ENCODE measurements around the gene PNPLA2. TPM values are rescaled to one million over a fixed set of nuclear protein-coding genes. Genes with fewer than 3 reads are reported as not detected.

PNPLA2 gene
- polyA plus RNA-seq, 1 donor from 2014 or later = 51.1 TPM

GRCh38 chr11:792535-792821 is 26.2 kb upstream of the PNPLA2 start:
- no peak overlapping the region for H3K27ac Mint-ChIP-seq
- H3K27me3 Mint-ChIP-seq = peaks cover 3% of the 10 kb centered on the region

GRCh38 chr11:792873-793272 is 25.8 kb upstream of the PNPLA2 start:
- no peaks in the 10 kb centered on the region for H3K36me3 Mint-ChIP-seq

More at GRCh38 chr11:792535-792821, 26.2 kb upstream of the PNPLA2 start:
- Mint-ChIP-seq H3K4me3 (no peak overlapping the region), H3K4me1 (peaks cover 0 to 6% (median 5%) of the 10 kb centered on the region in 3 donors), H3K9me3 (no peaks in the 10 kb centered on the region), H3K36me3 (no peaks in the 10 kb centered on the region)

DNA sequence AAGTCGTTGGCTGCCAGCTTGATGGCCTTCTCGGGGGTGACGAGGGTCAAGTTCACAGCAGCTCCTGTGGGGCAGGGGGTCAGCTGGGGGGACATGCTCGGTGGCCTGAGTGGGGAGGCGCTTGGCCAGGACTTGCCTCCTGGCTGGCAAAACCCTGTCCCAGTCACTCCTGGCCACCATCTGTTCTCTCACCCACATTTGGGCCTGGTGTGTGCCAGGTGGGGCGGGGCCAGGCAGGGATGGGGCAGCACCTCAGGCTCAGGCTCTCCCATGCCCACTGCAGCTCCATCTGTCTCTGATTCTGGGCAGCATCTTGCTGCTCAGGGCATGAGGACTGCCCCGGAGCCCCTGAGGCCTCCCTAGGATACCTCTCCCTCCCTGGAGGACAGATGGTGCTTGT is 25.2 kb upstream of the PNPLA2 start:
- peaks cover 3% of the 10 kb centered on the region for H3K27me3 Mint-ChIP-seq
- H3K27ac Mint-ChIP-seq = no peak overlapping the region
- no peaks in the 10 kb centered on the region for H3K36me3 Mint-ChIP-seq
- peak overlapping the region in 2 of 4 donors; percentile 43 to 75 for H3K4me3 Mint-ChIP-seq
- no peaks in the 10 kb centered on the region for H3K9me3 Mint-ChIP-seq
- peaks cover 0 to 6% (median 5%) of the 10 kb centered on the region in 3 donors for H3K4me1 Mint-ChIP-seq

More at GRCh38 chr11:792873-793272, 25.8 kb upstream of the PNPLA2 start:
- Mint-ChIP-seq H3K9me3 (no peaks in the 10 kb centered on the region), H3K4me1 (peaks cover 0 to 6% (median 5%) of the 10 kb centered on the region in 3 donors), H3K4me3 (peak overlapping the region in 1 of 4 donors; percentile 26), H3K27ac (no peak overlapping the region), H3K27me3 (peaks cover 3% of the 10 kb centered on the region)

GRCh38 chr11:794013-794765 is 24.5 kb upstream of the PNPLA2 start:
- Mint-ChIP-seq H3K27ac (peak overlapping the region in 1 of 3 donors; percentile 74), H3K9me3 (no peaks in the 10 kb centered on the region), H3K4me3 (peak overlapping the region in 3 of 4 donors; percentile 48 to 75 (median 69)), H3K27me3 (no peaks in the 10 kb centered on the region), H3K36me3 (no peaks in the 10 kb centered on the region), H3K4me1 (peaks cover 0 to 6% (median 5%) of the 10 kb centered on the region in 3 donors)

- no peaks in the 10 kb centered on the region for H3K9me3 Mint-ChIP-seq
- no peaks in the 10 kb centered on the region for H3K27me3 Mint-ChIP-seq
- no peaks in the 10 kb centered on the region for H3K36me3 Mint-ChIP-seq
- H3K27ac Mint-ChIP-seq = peak overlapping the region in 1 of 3 donors; percentile 74
- H3K4me1 Mint-ChIP-seq = peaks cover 0 to 6% (median 5%) of the 10 kb centered on the region in 3 donors
- H3K4me3 Mint-ChIP-seq = peak overlapping the region; percentile 48 to 81 (median 62)
These were observed 23.7 kb upstream of the PNPLA2 start for GRCh38 chr11:794766-795633.

DNA sequence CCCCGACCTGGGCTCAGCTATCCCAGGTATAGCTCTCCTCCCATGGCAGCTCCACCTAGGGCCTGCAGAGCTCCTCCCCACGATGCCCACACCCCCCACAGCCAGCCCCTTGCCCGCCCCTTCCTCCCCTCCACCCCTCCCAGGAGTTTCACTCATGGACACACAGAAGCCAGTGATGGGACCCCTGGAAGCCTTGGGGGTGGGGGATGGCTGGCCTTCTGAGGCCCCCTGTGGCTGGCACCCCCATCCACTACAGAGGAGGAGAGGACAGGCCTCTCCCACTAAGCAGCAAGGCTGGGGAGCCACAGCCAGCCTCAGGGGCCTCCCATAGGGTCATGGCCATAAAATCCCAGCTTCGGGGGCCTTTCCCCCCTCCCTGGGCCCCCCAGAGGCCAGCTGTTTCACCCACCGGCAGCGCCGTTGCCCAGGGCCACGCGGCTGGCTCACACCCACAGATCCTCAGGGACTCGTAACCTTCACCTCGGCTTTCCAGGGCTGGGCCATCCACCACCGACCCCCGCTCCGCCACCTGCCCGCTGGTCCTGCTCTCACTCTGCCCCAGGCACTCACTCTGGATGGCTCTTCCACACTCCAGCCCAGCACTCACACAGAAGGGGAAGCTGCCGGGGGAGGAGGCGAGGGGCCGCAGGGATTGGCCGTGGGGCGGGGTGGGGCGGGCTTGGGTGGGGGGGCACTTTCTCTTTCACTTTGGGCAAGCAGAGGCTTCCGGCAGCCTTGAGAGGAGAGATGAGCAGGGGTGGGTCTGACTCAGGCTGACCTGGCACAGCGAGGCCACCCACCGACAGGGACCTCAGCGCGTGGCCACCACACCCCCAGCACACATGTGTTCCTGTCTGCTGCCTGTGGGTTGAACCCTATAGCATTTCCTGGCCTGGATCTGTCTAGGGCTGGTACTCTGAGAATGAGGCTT is 22.8 kb upstream of the PNPLA2 start:
- peak overlapping the region; percentile 87 to 99 (median 96) for H3K4me3 Mint-ChIP-seq
- peaks cover 0 to 6% (median 5%) of the 10 kb centered on the region in 3 donors for H3K4me1 Mint-ChIP-seq
- H3K27ac Mint-ChIP-seq = peak overlapping the region; percentile 88 to 100 (median 91)
- H3K36me3 Mint-ChIP-seq = no peaks in the 10 kb centered on the region
- no peaks in the 10 kb centered on the region for H3K27me3 Mint-ChIP-seq
- H3K9me3 Mint-ChIP-seq = no peaks in the 10 kb centered on the region

DNA sequence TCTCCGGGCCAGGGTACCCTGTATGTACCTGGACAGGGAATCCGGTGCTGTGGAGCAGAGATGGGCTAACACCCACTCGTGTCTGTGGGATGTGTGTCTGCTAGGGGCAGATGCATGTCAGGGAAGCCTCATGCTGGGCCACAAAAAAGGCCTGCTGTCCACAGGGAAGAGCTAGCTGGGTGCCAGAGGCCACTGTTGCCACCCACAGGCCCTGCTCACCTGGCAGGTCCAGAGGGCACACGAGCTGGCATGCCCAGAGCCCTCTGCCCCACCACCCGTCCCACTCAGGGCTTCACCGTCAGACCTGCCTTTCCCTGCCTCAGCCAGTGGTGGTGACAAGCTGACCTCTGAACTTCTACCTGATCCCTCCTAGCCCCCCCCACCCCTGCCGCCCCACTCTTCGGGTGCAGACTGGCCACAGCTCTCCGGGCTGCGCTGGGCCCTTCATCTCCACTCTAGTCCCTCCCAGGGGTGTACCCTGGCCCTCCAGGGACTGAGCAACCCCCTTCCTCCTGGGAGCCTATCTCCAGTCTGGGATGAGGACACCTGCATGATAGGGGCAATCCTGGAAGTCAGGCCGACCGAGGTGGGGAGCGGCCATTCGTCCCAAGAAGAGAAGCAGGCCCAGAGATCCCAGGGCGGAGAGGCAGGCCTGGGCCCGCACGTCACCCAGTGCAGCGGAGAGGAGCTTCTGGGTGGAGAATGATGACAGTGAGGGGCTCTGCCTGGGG is 22.0 kb upstream of the PNPLA2 start:
- Mint-ChIP-seq H3K9me3 (no peaks in the 10 kb centered on the region), H3K36me3 (no peaks in the 10 kb centered on the region), H3K27ac (peak overlapping the region; percentile 88 to 100 (median 96)), H3K4me3 (peak overlapping the region; percentile 87 to 99 (median 96)), H3K27me3 (no peaks in the 10 kb centered on the region), H3K4me1 (peaks cover 0 to 6% (median 5%) of the 10 kb centered on the region in 3 donors)

GRCh38 chr11:797296-798092 is 21.2 kb upstream of the PNPLA2 start:
- H3K27ac Mint-ChIP-seq = peak overlapping the region; percentile 82 to 100 (median 96)
- H3K9me3 Mint-ChIP-seq = no peaks in the 10 kb centered on the region
- no peaks in the 10 kb centered on the region for H3K27me3 Mint-ChIP-seq
- peak overlapping the region; percentile 87 to 99 (median 96) for H3K4me3 Mint-ChIP-seq
- no peaks in the 10 kb centered on the region for H3K36me3 Mint-ChIP-seq
- peaks cover 0 to 6% (median 5%) of the 10 kb centered on the region in 3 donors for H3K4me1 Mint-ChIP-seq

DNA sequence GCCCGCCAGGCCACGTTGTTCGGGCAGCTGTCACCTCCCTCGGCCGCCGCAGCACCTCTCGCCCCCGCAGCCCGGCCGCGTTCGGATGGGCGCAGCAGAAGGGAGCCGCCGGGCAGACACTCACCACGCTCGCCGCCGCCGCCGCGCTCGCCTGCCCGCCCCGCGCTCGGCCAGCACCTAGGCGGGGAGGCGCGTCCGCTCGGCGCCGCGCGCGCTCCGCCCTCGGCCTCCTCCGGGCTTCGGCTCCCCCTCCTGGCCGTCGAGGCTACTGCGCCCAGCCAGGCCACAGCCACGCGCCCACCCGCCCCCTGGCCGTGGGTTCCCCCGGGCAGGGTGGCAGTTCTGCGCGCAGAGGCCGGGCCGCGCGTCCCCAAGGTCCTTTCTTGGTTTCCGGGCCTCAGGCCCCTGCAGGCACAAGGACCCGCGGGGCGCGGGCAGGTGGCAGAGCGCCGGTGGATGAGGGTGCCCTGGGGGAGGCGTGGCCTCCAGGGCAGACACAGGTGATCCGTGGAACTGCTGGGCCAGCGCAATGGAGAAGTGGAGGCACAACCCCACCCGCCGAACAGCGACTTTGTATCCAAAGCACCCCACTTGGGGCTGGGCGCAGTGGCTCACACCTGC is 20.5 kb upstream of the PNPLA2 start, which contains the start of gene SLC25A22:
SLC25A22 (minus strand) TSS at position 189 of the 621 bp plus-strand sequence. CDS start 3,275 bp downstream, outside the sequence.
- Mint-ChIP-seq H3K9me3 (no peaks in the 10 kb centered on the region), H3K27me3 (no peaks in the 10 kb centered on the region), H3K4me1 (peaks cover 0 to 6% (median 5%) of the 10 kb centered on the region in 3 donors), H3K27ac (peak within 1 kb of the TSS; percentile 82 to 100 (median 96)), H3K4me3 (peak within 1 kb of the TSS; percentile 87 to 99 (median 96)), H3K36me3 (no peaks in the 10 kb centered on the region)

GRCh38 chr11:799641-800316 is 18.9 kb upstream of the PNPLA2 start:
- Mint-ChIP-seq H3K4me3 (peak overlapping the region in 1 of 4 donors; percentile 23), H3K36me3 (no peaks in the 10 kb centered on the region), H3K27ac (no peak overlapping the region), H3K9me3 (no peaks in the 10 kb centered on the region), H3K4me1 (peaks cover 0 to 6% (median 5%) of the 10 kb centered on the region in 3 donors), H3K27me3 (no peaks in the 10 kb centered on the region)

DNA sequence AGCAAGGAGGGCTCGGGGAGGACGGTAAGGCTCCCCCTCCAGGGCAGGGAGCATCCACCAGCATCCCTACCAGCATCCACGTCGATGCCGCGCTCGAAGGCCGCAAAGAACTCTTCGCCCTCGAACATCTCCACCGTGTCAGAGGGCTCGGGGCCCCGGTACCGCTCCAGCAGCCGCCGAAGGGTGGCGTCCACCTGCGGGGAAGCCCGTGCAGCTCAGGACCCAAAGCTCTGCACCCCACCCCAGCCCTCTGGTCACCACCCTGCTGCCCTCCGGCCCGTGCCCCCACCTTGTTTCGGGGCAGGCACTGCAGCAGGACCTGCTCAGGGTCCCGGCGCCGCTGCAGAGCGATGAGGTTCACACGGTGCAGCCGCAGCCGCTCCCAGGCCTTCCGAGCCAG is 18.2 kb upstream of the PNPLA2 start:
- Mint-ChIP-seq H3K9me3 (no peaks in the 10 kb centered on the region), H3K36me3 (no peaks in the 10 kb centered on the region), H3K27ac (no peak overlapping the region), H3K27me3 (no peaks in the 10 kb centered on the region), H3K4me3 (peak overlapping the region in 1 of 4 donors; percentile 32), H3K4me1 (peaks cover 0 to 6% (median 5%) of the 10 kb centered on the region in 3 donors)

GRCh38 chr11:801097-801780 is 17.5 kb upstream of the PNPLA2 start:
- Mint-ChIP-seq H3K9me3 (no peaks in the 10 kb centered on the region), H3K4me1 (peaks cover 0 to 4% (median 1%) of the 10 kb centered on the region in 3 donors), H3K27me3 (no peaks in the 10 kb centered on the region), H3K27ac (no peak overlapping the region), H3K4me3 (peak overlapping the region in 1 of 4 donors; percentile 32), H3K36me3 (no peaks in the 10 kb centered on the region)

Measured in IgD-negative memory B cell (primary cell).